Stimulated activated naive CD4-positive, alpha-beta T cell (primary cell): ENCODE results near the gene MBD3L2B.
"Not testable (repeated sequence)": the region's sequence is repeated elsewhere in the genome, so short reads cannot be mapped to it uniquely, and the experiment has no call there.

Experiments used
- DNase-seq, 6 experiments: peaks; one replicate each; lab custom pipeline; 2025; lab: John Stamatoyannopoulos, UW

Gene MBD3L2B

GRCh38 chr19:7021331-7021730 is at the start of gene MBD3L2B:
MBD3L2B (minus strand) TSS chr19:7021431; CDS start chr19:7021397, 34 bp downstream.
- not testable (repeated sequence) for DNase-seq

GRCh38 chr19:7069904-7070226 is 48.6 kb upstream of the MBD3L2B start:
- DNase-seq: no peak

- peak; percentile 97 to 100 (median 99) for DNase-seq
Measured at GRCh38 chr19:7069042-7069903, 48.0 kb upstream of the MBD3L2B start, which contains the start of gene ZNF557. ZNF557 (plus strand) TSS chr19:7069703; CDS start chr19:7075075, 5,372 bp downstream.

- DNase-seq: no peak
Measured at GRCh38 chr19:7068599-7068998, 47.4 kb upstream of the MBD3L2B start.

- no peak for DNase-seq
Measured at GRCh38 chr19:7067716-7068115, 46.5 kb upstream of the MBD3L2B start.

DNA sequence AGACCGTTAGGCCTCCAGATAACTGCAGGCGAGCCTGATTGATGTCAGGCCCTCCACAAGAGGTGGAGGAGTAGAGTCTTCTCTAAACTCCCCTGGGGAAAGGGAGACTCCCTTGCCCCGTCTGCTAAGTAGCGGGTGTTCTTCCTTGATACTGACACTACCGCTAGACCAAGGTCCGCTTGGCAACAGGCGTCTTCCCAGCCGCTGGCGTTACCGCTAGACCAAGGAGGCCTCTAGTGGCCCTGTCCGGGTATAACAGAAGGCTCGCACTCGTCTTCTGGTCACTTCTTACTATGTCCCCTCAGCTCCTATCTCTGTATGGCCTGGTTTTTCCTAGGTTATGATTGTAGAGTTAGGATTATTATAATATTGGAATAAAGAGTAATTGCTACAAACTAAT is 45.9 kb upstream of the MBD3L2B start:
- DNase-seq: not testable (repeated sequence)

GRCh38 chr19:7063764-7064418 is 42.7 kb upstream of the MBD3L2B start:
- no peak for DNase-seq

DNA sequence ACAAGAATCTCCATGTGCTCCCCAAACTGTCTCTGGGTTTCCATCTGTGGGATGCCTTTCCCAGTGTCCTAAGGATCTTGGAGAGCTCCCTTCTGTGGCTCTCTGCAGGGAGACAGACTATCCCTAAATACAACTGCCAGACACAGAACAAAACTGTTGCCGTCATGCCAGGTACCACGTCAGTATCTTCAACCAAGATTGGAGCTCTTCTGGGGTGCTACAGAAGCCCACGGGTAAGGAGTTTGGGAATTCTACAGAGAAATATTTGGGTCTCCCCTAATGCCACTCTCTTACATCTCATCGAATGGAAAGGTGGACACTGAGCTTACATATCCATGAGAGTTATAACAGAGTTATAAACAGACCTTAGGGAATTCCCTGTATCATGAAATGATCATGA is 42.1 kb upstream of the MBD3L2B start:
- no peak for DNase-seq

DNA sequence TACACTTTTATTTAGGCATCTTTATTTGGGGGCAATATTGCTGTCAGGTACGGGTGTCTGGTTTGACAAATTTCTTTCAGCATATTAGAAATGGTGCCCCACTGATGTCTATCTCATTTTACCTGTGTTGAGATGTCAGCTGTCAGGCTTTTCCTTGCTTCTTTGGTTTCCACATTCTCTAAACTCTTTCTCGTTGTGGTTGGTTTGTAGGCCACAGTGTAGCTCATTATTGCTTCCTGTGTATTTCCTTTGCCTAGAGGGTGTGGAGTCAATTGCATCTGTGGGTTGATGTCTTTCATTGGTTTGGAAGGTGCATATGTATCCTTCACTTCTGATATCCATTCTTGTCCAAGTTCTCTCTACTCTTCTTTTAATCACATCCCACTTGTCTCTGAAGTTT is 38.7 kb upstream of the MBD3L2B start:
- not testable (repeated sequence) for DNase-seq

GRCh38 chr19:7058576-7058975 is 37.3 kb upstream of the MBD3L2B start, which contains the start of gene MBD3L3:
MBD3L3 (minus strand) TSS chr19:7058676; CDS start chr19:7058605, 71 bp downstream.
- not testable (repeated sequence) for DNase-seq

DNA sequence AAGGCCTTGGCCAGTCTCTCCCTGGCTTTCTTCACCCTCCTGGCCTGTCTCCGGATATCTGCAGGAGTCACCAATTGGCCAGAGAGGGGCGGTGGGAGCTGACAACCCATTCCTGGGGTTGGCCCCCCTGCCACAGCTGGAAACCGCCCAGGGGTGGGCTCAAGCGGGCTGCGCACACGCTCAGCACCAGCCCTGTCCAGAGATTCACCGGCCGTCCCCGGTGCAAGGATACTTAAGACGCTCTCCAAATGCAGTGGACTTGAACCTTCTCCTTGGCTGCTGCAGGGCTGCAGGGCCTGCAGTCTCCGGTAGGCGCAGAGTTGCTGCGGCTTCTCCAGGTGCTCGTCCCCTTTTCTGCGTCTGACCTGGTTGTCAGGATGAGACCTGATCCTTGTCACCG is 35.1 kb upstream of the MBD3L2B start:
- not testable (repeated sequence) for DNase-seq

GRCh38 chr19:7055679-7056078 is 34.4 kb upstream of the MBD3L2B start:
- DNase-seq: not testable (repeated sequence)

- not testable (repeated sequence) for DNase-seq
Measured at GRCh38 chr19:7054635-7055368, 33.6 kb upstream of the MBD3L2B start.

DNA sequence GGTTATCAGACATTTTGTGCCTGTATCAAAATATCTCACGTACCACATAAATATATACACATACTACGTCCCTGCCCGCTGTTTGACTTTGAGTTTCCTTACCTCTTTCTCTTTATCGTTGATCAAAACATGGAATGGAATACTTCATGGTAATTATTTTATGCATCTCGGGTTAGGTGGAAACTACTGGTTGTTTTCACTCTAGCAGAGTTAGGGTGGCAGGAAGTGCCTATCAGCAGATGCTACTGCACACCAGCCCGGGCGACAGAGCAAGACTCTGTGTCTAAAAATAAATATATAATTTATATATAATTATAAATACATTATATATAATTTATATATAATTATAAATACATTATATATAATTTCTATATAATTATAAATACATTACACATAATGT is 31.7 kb upstream of the MBD3L2B start:
- DNase-seq: not testable (repeated sequence)

GRCh38 chr19:7051421-7051820 is 30.2 kb upstream of the MBD3L2B start:
- DNase-seq: not testable (repeated sequence)

- DNase-seq: not testable (repeated sequence)
Measured at GRCh38 chr19:7049021-7049420, 27.8 kb upstream of the MBD3L2B start, which contains the start of gene MBD3L2. MBD3L2 (plus strand) TSS chr19:7049321; CDS start chr19:7049374, 53 bp downstream.

- DNase-seq: not testable (repeated sequence)
Measured at GRCh38 chr19:7041563-7041962, 20.3 kb upstream of the MBD3L2B start.

DNA sequence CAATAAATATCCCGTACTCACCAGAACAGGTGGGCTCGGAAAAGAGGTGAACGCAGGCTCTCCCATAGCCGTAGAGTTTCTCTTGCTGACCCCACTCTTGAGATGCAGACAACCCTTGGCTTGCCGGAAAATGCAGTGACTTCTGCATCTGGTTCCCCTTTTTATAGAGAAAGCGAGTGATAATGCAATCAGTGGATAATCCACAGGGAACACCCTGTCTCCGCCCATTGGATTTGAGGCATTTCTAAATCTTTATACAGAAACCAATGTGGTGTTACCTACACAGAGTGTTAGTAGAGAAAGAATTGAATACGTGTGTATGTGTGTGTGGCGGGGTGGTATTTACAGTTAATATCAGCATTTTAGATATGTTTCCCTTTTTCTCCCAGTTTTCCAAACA is 18.8 kb upstream of the MBD3L2B start, which contains the start of gene MBD3L4:
Gene MBD3L4 (minus strand): TSS at position 101 of the 400 bp plus-strand sequence. CDS start 35 bp downstream, at position 66.
- not testable (repeated sequence) for DNase-seq

- DNase-seq: not testable (repeated sequence)
Measured at GRCh38 chr19:7030278-7030677, 9.0 kb upstream of the MBD3L2B start, which contains the start of gene MBD3L5. MBD3L5 (plus strand) TSS chr19:7030578; CDS start chr19:7030612, 34 bp downstream.

GRCh38 chr19:7028790-7029189 is 7.6 kb upstream of the MBD3L2B start:
- DNase-seq: not testable (repeated sequence)

DNA sequence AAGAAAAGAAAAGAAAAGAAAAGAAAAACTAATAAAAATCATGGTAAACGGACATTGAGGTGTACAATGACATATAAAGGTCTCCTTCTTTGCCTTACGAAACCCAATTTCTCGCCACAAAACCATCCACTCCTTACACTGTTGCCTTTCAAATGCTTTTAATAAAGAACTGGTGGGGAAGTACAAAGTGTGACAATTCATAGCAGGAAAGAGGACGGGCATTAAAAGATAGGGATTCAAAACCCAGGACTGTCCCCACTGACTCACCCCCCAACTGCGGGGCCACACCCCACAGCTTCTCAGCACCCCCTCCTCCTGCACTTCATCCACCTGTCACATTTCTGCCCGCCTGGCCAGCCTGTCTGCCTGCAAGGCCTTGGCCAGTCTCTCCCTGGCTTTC is 2.4 kb downstream of the MBD3L2B start:
- DNase-seq: no peak

GRCh38 chr19:7013678-7014077 is 7.6 kb downstream of the MBD3L2B start:
- no peak for DNase-seq
